Keratinocyte (primary cell): Measurements from ENCODE around the gene GC. TPM values are rescaled to one million over a fixed set of nuclear protein-coding genes. Genes with fewer than 3 reads are reported as not detected.

Experiments
- DNase-seq: peaks from one replicate; pipeline ENCODE4 v3.0.0-alpha.2; 2011; ENCODE audit warnings: low read depth, missing footprints, low spot score
- FAIRE-seq: peaks from 2 replicates; lab custom pipeline; 2011; peaks lifted over from hg19 to GRCh38; lab: Jason Lieb, UNC
- H2AFZ ChIP-seq: 2 replicates; pipeline ENCODE4 v1.6.0; 2012; ENCODE audit warnings: low read length, control low read depth, inconsistent platforms; ENCODE audit not compliant: control insufficient read depth
- H3K27ac ChIP-seq: 2 replicates; pipeline ENCODE4 v1.5.1; 2011; ENCODE audit warnings: low read length; ENCODE audit not compliant: control insufficient read depth, insufficient read depth
- H3K27me3 ChIP-seq: 3 replicates; pipeline ENCODE4 v1.6.0; 2011; ENCODE audit warnings: low read length; ENCODE audit not compliant: control insufficient read depth, insufficient read depth; ENCODE audit errors: extremely low read depth
- H3K36me3 ChIP-seq, 2 experiments: 2 replicates in 1 of 2; 3 replicates in 1 of 2; pipeline ENCODE4 v1.5.1; 2011; ENCODE audit warnings: low read length in 2 of 2, mild to moderate bottlenecking in 1 of 2; ENCODE audit not compliant: control insufficient read depth in 2 of 2, insufficient read depth in 2 of 2; ENCODE audit errors: extremely low read depth in 1 of 2
- H3K4me1 ChIP-seq: 3 replicates; pipeline ENCODE4 v1.5.1; 2011; ENCODE audit warnings: low read length; ENCODE audit not compliant: control insufficient read depth, insufficient read depth; ENCODE audit errors: extremely low read depth
- H3K4me2 ChIP-seq: 3 replicates; pipeline ENCODE4 v1.6.0; 2011; ENCODE audit warnings: low read depth, low read length; ENCODE audit not compliant: control insufficient read depth, insufficient read depth; ENCODE audit errors: extremely low read depth
- H3K4me3 ChIP-seq, 3 experiments: fragments of 200-600 bp in 1 of 3; sonication (generic) in 1 of 3; 2 replicates in 2 of 3; 3 replicates in 1 of 3; pipeline ENCODE4 v1.5.1; 2011 to 2016; ENCODE audit warnings: low read length in 3 of 3, mild to moderate bottlenecking in 3 of 3, control low read depth in 2 of 3, inconsistent platforms in 1 of 3, low read depth in 1 of 3, mixed read lengths in 1 of 3, mixed run types in 1 of 3, moderate library complexity in 1 of 3; ENCODE audit not compliant: control insufficient read depth in 2 of 3, insufficient read depth in 2 of 3; ENCODE audit errors: extremely low read depth in 1 of 3
- H3K79me2 ChIP-seq: 2 replicates; pipeline ENCODE4 v1.6.0; 2012; ENCODE audit warnings: low read length; ENCODE audit not compliant: control insufficient read depth, insufficient read depth
- H3K9ac ChIP-seq: 3 replicates; pipeline ENCODE4 v1.6.0; 2011; ENCODE audit warnings: low read length; ENCODE audit not compliant: control insufficient read depth, insufficient read depth; ENCODE audit errors: extremely low read depth
- H3K9me1 ChIP-seq: 3 replicates; pipeline ENCODE4 v1.6.0; 2011; ENCODE audit warnings: low read length; ENCODE audit not compliant: control insufficient read depth, insufficient read depth; ENCODE audit errors: extremely low read depth
- H3K9me3 ChIP-seq: 2 replicates; pipeline ENCODE4 v1.5.1; 2012; ENCODE audit warnings: low read depth, low read length; ENCODE audit not compliant: control insufficient read depth
- H4K20me1 ChIP-seq: 3 replicates; pipeline ENCODE4 v1.6.0; 2011; ENCODE audit warnings: low read length; ENCODE audit not compliant: control insufficient read depth, insufficient read depth; ENCODE audit errors: extremely low read depth
- EZH2 ChIP-seq: IDR thresholded peaks from one replicate; pipeline ENCODE4 v1.6.1; 2012; ENCODE audit warnings: inconsistent platforms, mild to moderate bottlenecking, low read length, moderate library complexity
- dilution Hi-C: fragments of 300-500 bp; cut with MboI; formaldehyde crosslinking; loops from one replicate; pipeline ENCODE4 v1.7.0; 2020; ENCODE audit warnings: low sequenced_read_pairs; ENCODE audit not compliant: extremely low pct_ligation_motif_present
- polyA plus RNA-seq, 5 experiments: library from polyadenylated mRNA; depleted of rRNA in 3 of 5; stranded (reverse) in 3 of 5; stranded (forward) in 1 of 5; unstranded in 1 of 5; fragments of >200 nt; gene quantifications; 1 replicate in 1 of 5; 2 replicates in 3 of 5; 3 replicates in 1 of 5; pipeline versions ENCODE4 v1.2.1 to v1.2.3, GENCODE V29; 2011 to 2012; ENCODE audit warnings: missing spikeins in 2 of 5, low read depth in 1 of 5, low replicate concordance in 1 of 5
- TF ChIP-seq, protein P1 (sequence below), 3 experiments: IDR thresholded peaks in 1 of 3; conservative IDR thresholded peaks in 1 of 3; optimal IDR thresholded peaks in 1 of 3; 2 replicates in 2 of 3; 3 replicates in 1 of 3; pipeline versions ENCODE3 to v1.5.1; 2011; ENCODE audit warnings: low read length in 3 of 3, mild to moderate bottlenecking in 3 of 3, moderate library complexity in 2 of 3, control low read depth in 1 of 3, inconsistent platforms in 1 of 3; ENCODE audit not compliant: insufficient read depth in 2 of 3; ENCODE audit errors: extremely low read depth in 1 of 3

Gene GC
- polyA plus RNA-seq, 1 donor (not counting 4 experiments of a cell fraction or from before 2014, with no cell fraction given): not detected

DNA sequence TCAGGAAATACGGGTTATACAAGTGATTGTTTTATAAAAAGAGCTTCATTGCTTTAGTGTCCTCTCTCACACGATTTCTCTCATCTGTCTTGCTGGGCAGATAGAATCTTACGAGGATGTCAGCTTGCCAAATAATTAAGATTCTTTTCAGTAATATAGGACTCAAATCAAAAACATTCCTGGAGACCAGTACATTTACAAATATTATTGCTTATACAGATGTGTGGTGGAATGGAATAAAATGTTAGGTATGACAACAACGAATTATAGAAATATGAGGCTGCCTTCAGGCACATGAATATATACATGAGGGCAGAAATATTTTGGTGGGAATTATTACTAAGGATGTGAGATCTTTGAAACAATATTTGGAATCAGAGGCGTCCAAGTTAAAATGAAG, 88.9 kb downstream of the GC start:
- FAIRE-seq (no peak), DNase-seq (no peak)
- Histone ChIP-seq H3K27ac (no peak overlapping the region), H4K20me1 (no peaks in the 10 kb centered on the region), H3K9me3 (no peaks in the 10 kb centered on the region), H3K4me2 (no peak overlapping the region), H3K9ac (no peak overlapping the region), H3K4me3 (no peak overlapping the region), H2AFZ (no peak overlapping the region), H3K4me1 (no peaks in the 10 kb centered on the region), H3K27me3 (no peaks in the 10 kb centered on the region), H3K9me1 (no peaks in the 10 kb centered on the region), H3K79me2 (no peaks in the 10 kb centered on the region), H3K36me3 (no peaks in the 10 kb centered on the region)
- dilution Hi-C loops: no loop called here
- TF ChIP-seq, protein P1, sequence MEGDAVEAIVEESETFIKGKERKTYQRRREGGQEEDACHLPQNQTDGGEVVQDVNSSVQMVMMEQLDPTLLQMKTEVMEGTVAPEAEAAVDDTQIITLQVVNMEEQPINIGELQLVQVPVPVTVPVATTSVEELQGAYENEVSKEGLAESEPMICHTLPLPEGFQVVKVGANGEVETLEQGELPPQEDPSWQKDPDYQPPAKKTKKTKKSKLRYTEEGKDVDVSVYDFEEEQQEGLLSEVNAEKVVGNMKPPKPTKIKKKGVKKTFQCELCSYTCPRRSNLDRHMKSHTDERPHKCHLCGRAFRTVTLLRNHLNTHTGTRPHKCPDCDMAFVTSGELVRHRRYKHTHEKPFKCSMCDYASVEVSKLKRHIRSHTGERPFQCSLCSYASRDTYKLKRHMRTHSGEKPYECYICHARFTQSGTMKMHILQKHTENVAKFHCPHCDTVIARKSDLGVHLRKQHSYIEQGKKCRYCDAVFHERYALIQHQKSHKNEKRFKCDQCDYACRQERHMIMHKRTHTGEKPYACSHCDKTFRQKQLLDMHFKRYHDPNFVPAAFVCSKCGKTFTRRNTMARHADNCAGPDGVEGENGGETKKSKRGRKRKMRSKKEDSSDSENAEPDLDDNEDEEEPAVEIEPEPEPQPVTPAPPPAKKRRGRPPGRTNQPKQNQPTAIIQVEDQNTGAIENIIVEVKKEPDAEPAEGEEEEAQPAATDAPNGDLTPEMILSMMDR (optimal IDR thresholded peaks at IDR 0.05 in 1 of 3, IDR thresholded peaks at IDR 0.05 in 1 of 3, conservative IDR thresholded peaks at IDR 0.05 in 1 of 3; ENCODE audit: extremely low read depth in 1 of 3, insufficient read depth in 2 of 3, low read length in 3 of 3): no peak
- TF ChIP-seq EZH2: no peak

DNA sequence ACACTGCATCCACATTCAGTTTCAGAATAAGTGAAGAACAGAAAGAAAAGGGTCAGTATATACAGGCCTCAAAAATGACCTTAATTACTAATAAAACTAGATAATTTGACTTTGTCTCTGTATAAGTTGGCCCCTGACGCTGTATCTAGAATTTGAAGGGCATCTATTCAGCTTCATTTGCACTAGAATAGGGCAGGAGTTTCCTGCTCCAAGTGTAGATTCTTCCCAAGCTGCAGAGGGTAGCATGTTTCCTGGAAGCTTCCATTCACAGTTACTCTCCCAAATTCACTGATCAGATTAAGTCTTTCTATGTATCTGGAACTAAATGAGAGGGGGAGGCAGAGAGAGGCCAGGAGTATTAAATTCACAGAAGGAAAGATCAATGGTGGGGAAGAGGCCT, 90.9 kb downstream of the GC start:
- H3K9me3 ChIP-seq: no peaks in the 10 kb centered on the region
- H3K9me1 ChIP-seq: no peaks in the 10 kb centered on the region
- FAIRE-seq (no peak), DNase-seq (no peak)
- no peak overlapping the region for H3K9ac ChIP-seq
- no peak for TF ChIP-seq EZH2
- TF ChIP-seq, protein P1 (optimal IDR thresholded peaks at IDR 0.05 in 1 of 3, IDR thresholded peaks at IDR 0.05 in 1 of 3, conservative IDR thresholded peaks at IDR 0.05 in 1 of 3; ENCODE audit: extremely low read depth in 1 of 3, insufficient read depth in 2 of 3, low read length in 3 of 3): no peak
- H3K27me3 ChIP-seq: no peaks in the 10 kb centered on the region
- no peak overlapping the region for H3K4me2 ChIP-seq
- no peaks in the 10 kb centered on the region for H3K36me3 ChIP-seq
- no peaks in the 10 kb centered on the region for H4K20me1 ChIP-seq
- no peak overlapping the region for H3K4me3 ChIP-seq
- dilution Hi-C loops: no loop called here
- no peak overlapping the region for H3K27ac ChIP-seq
- no peaks in the 10 kb centered on the region for H3K79me2 ChIP-seq
- no peak overlapping the region for H2AFZ ChIP-seq
- no peaks in the 10 kb centered on the region for H3K4me1 ChIP-seq
